ENCODE data around the gene OSGIN1. TPM values are rescaled to one million over a fixed set of nuclear protein-coding genes. Genes with fewer than 3 reads are reported as not detected.

OSGIN1 gene
- total RNA-seq, 1 donor from 2014 or later, result 1.1 TPM

DNA sequence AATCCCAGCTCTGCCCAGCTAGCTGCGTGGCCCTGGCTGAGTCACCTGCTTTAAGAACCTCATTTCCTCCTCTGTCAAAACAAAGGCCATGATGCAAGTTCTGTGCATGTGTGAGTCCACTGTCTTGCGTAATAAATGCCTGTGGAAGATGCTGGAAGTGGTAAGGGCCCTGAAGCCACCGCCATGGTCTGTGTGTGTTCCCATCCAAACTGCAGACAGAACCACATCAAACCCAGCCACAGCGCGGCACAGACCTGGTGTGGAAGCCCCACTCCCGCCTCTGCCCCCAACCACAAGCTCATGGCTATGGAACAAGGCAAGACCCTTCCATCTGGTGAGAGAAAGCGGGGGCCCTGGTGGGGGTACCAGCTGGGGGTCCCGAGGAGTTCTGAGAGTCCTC is 41.0 kb downstream of the OSGIN1 start:
- DNase-seq (ENCODE audit: low read depth) (peak; percentile 94), FAIRE-seq (peak; percentile 62)
- Histone ChIP-seq H3K27me3 (ENCODE audit: control insufficient read depth, insufficient read depth, low read length) (peaks cover 4% of the 10 kb centered on the region), H3K4me3 (ENCODE audit: low read depth, low read length) (no peak overlapping the region), H3K36me3 (ENCODE audit: control insufficient read depth, insufficient read depth, low read length) (no peaks in the 10 kb centered on the region)
- TF ChIP-seq, protein P1, sequence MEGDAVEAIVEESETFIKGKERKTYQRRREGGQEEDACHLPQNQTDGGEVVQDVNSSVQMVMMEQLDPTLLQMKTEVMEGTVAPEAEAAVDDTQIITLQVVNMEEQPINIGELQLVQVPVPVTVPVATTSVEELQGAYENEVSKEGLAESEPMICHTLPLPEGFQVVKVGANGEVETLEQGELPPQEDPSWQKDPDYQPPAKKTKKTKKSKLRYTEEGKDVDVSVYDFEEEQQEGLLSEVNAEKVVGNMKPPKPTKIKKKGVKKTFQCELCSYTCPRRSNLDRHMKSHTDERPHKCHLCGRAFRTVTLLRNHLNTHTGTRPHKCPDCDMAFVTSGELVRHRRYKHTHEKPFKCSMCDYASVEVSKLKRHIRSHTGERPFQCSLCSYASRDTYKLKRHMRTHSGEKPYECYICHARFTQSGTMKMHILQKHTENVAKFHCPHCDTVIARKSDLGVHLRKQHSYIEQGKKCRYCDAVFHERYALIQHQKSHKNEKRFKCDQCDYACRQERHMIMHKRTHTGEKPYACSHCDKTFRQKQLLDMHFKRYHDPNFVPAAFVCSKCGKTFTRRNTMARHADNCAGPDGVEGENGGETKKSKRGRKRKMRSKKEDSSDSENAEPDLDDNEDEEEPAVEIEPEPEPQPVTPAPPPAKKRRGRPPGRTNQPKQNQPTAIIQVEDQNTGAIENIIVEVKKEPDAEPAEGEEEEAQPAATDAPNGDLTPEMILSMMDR (IDR thresholded peaks at IDR 0.05; ENCODE audit: insufficient read depth, low read length, severe bottlenecking), result no peak

DNA sequence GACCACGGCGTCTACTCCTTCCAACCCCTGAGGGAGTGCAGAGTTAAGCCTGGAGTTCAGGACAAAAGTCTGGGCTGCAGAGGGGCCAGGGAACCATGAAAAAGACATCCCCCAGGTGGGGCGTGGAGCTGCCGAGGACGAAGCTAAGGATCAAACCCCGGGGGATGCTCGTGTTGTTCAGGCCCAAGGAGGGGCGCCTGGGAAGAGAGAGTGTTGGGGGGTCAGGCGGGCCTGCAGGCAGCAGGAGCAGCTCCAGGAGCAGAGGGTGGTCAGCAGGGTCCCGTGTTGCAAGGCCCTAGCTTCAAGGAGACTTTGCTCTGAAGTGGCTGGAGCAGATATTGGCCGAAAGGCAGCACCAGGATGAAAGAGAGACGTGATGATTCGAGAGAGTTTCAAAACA is 41.7 kb downstream of the OSGIN1 start:
- no peak for FAIRE-seq
- TF ChIP-seq, protein P1 (IDR thresholded peaks at IDR 0.05; ENCODE audit: insufficient read depth, low read length, severe bottlenecking), result no peak

DNA sequence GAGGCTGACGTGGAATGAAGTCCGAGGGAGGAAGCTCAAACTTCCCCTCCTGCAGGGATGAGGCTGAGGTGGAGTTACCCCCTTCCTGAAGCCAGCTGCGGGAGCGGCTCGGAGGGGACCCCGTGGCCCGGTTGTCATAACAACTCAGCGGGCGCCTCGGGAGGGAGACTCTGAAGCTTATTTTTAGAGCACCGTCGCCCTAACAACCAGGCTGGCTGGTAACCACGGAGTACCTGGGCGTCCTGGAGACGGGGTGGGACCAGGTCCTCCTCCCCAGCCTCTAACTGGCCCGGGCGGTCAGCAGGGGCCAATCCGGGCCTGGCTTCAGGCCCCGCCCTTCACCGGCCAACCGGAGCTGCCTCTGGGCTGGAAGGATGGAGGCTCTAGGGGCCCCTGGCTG is 42.7 kb downstream of the OSGIN1 start:
- H3K36me3 ChIP-seq (ENCODE audit: control insufficient read depth, insufficient read depth, low read length), result no peaks in the 10 kb centered on the region
- no peak for FAIRE-seq
- peak; percentile 34 for DNase-seq (ENCODE audit: low read depth)
- H3K4me3 ChIP-seq (ENCODE audit: low read depth, low read length), result no peak overlapping the region
- TF ChIP-seq, protein P1 (IDR thresholded peaks at IDR 0.05; ENCODE audit: insufficient read depth, low read length, severe bottlenecking), result no peak
- no peaks in the 10 kb centered on the region for H3K27me3 ChIP-seq (ENCODE audit: control insufficient read depth, insufficient read depth, low read length)

More for the DNA sequence above, 41.7 kb downstream of the OSGIN1 start:
- DNase-seq (ENCODE audit: low read depth), result no peak
- no peaks in the 10 kb centered on the region for H3K36me3 ChIP-seq (ENCODE audit: control insufficient read depth, insufficient read depth, low read length)
- H3K4me3 ChIP-seq (ENCODE audit: low read depth, low read length), result no peak overlapping the region
- no peaks in the 10 kb centered on the region for H3K27me3 ChIP-seq (ENCODE audit: control insufficient read depth, insufficient read depth, low read length)

DNA sequence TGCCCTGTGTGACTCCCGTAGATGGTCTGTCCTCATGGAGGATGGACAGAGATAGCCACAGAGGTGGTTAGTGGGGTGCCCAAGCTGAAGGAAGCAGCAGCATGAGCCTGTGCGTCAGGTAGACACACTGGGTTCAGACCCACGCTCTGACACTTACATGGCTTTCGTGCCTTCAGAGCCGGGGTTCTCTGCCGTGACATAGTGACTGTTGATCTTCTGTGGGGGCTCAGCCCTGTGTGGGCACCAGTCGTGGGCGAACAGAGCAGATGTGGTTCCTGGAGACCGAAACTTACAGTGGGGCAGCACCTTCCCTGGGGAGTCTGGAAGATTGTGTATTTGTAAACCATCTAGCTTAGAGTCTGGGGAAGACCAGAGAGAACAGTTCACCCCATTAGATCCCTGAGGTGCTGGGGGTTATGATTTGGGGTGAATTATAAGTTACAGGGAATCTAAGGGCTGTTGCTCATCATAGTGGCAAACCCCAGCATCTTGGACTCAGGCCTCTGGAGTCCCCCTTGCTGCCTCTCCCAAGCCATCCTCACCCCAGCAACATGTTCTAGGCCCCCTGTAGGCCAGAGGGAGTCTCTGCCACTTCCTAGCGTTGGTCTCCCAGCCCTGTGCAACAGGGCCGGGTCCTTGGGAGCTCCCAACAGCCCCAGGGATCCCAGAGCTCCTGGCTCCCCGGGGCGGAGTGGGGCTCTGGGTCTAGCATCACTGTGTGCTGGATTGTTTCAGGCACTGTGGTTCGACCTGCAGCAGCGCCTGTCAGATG is 43.6 kb downstream of the OSGIN1 start:
- H3K36me3 ChIP-seq (ENCODE audit: control insufficient read depth, insufficient read depth, low read length), result no peaks in the 10 kb centered on the region
- DNase-seq (ENCODE audit: low read depth) (no peak), FAIRE-seq (no peak)
- H3K27me3 ChIP-seq (ENCODE audit: control insufficient read depth, insufficient read depth, low read length), result peaks cover 2% of the 10 kb centered on the region
- TF ChIP-seq, protein P1 (IDR thresholded peaks at IDR 0.05; ENCODE audit: insufficient read depth, low read length, severe bottlenecking), result no peak
- H3K4me3 ChIP-seq (ENCODE audit: low read depth, low read length), result no peak overlapping the region

DNA sequence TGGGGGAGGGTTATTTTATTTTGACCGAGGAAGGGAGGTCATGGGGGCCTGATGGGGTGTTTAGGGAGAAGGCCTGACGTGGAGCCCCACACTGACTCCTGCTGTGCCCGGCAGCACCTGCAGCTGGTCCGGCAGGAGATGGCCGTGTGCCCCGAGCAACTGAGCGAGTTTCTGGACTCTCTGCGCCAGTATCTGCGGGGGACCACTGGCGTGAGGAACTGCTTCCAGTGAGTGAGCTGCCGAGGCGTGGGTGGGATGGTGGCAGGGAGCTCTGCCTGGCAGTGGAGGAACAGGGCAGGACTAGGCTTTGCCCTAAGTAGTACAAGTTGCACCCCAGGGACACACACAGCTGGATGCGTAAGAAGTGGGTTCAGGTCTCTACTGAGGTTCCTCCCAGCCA is 45.1 kb downstream of the OSGIN1 start:
- no peaks in the 10 kb centered on the region for H3K36me3 ChIP-seq (ENCODE audit: control insufficient read depth, insufficient read depth, low read length)
- TF ChIP-seq, protein P1 (IDR thresholded peaks at IDR 0.05; ENCODE audit: insufficient read depth, low read length, severe bottlenecking), result no peak
- DNase-seq (ENCODE audit: low read depth) (no peak), FAIRE-seq (no peak)
- H3K27me3 ChIP-seq (ENCODE audit: control insufficient read depth, insufficient read depth, low read length), result peaks cover 2% of the 10 kb centered on the region
- H3K4me3 ChIP-seq (ENCODE audit: low read depth, low read length), result no peak overlapping the region

Data from bronchial epithelial cell (primary cell).